ENCODE results near the gene METTL25B. TPM values are rescaled to one million over a fixed set of nuclear protein-coding genes. Genes with fewer than 3 reads are reported as not detected.

METTL25B gene
- total RNA-seq, 1 donor, result 8.3 TPM

DNA sequence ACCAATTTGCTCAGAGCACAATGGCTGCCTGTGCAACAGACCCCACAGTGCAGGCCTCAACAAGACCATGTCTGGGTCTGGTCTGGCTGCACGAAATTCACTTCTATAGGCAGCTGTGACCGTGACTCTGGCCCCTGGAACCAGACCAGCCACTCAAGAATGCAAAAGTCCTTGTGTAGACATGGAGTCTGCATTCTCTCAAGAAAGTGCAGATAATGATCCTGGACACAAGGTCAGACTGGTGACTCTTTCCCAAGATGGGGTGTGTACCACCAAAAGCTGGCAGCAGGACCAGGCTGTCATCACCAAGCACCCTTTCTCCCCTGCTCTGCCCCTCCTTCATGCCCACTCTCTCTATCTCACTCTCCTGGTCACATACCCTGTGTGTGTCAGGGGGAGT lies 7.1 kb upstream of the METTL25B start:
- no peak overlapping the region for H3K4me2 ChIP-seq (ENCODE audit: insufficient read depth, low read length)
- no peaks in the 10 kb centered on the region for H3K9me3 ChIP-seq (ENCODE audit: low read depth, low read length)
- peaks cover 12% of the 10 kb centered on the region for H3K4me1 ChIP-seq (ENCODE audit: insufficient read depth, low read length)
- H2AFZ ChIP-seq (ENCODE audit: low read length), result no peak overlapping the region
- TF ChIP-seq, protein P1, sequence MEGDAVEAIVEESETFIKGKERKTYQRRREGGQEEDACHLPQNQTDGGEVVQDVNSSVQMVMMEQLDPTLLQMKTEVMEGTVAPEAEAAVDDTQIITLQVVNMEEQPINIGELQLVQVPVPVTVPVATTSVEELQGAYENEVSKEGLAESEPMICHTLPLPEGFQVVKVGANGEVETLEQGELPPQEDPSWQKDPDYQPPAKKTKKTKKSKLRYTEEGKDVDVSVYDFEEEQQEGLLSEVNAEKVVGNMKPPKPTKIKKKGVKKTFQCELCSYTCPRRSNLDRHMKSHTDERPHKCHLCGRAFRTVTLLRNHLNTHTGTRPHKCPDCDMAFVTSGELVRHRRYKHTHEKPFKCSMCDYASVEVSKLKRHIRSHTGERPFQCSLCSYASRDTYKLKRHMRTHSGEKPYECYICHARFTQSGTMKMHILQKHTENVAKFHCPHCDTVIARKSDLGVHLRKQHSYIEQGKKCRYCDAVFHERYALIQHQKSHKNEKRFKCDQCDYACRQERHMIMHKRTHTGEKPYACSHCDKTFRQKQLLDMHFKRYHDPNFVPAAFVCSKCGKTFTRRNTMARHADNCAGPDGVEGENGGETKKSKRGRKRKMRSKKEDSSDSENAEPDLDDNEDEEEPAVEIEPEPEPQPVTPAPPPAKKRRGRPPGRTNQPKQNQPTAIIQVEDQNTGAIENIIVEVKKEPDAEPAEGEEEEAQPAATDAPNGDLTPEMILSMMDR (IDR thresholded peaks at IDR 0.05; ENCODE audit: extremely low read depth, low read depth, low read length), result no peak
- H3K79me2 ChIP-seq (ENCODE audit: insufficient read depth, low read length), result peaks cover 40% of the 10 kb centered on the region
- H3K4me3 ChIP-seq (ENCODE audit: insufficient read depth, low read length), result no peak overlapping the region
- peaks cover 33% of the 10 kb centered on the region for H3K36me3 ChIP-seq (ENCODE audit: insufficient read depth, low read length)
- H4K20me1 ChIP-seq (ENCODE audit: insufficient read depth, low read length), result peaks cover 33% of the 10 kb centered on the region
- H3K27ac ChIP-seq (ENCODE audit: low read depth, low read length), result no peak overlapping the region
- no peaks in the 10 kb centered on the region for H3K27me3 ChIP-seq (ENCODE audit: insufficient read depth, low read length)
- no peak for DNase-seq (ENCODE audit: insufficient read length, low spot score, missing footprints)

DNA sequence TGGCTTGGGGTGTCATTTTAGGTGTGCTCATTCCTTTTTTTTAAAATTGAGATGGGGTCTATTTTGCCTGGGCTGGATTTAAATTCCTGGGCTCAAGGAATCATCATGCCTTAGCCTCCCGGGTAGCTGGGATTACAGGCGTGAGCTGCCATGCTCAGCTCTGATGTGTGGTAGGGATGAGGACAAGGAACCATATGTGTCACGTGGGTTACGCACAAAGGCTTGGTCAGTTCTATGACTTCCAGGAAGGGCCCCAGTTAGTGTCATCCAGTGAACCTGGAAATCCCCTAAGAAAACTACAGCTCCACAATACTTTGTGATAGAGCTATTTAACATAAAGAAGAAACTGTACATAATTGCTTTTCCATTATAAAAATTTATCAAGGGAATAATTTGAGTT lies 6.7 kb upstream of the METTL25B start:
- Histone ChIP-seq H3K9me3 (ENCODE audit: low read depth, low read length) (no peaks in the 10 kb centered on the region), H3K4me3 (ENCODE audit: insufficient read depth, low read length) (no peak overlapping the region), H3K36me3 (ENCODE audit: insufficient read depth, low read length) (peaks cover 35% of the 10 kb centered on the region), H3K27ac (ENCODE audit: low read depth, low read length) (no peak overlapping the region), H4K20me1 (ENCODE audit: insufficient read depth, low read length) (peaks cover 37% of the 10 kb centered on the region), H3K4me2 (ENCODE audit: insufficient read depth, low read length) (no peak overlapping the region), H3K79me2 (ENCODE audit: insufficient read depth, low read length) (peaks cover 44% of the 10 kb centered on the region), H2AFZ (ENCODE audit: low read length) (no peak overlapping the region), H3K4me1 (ENCODE audit: insufficient read depth, low read length) (peaks cover 16% of the 10 kb centered on the region), H3K27me3 (ENCODE audit: insufficient read depth, low read length) (no peaks in the 10 kb centered on the region)
- no peak for DNase-seq (ENCODE audit: insufficient read length, low spot score, missing footprints)
- TF ChIP-seq, protein P1 (IDR thresholded peaks at IDR 0.05; ENCODE audit: extremely low read depth, low read depth, low read length), result no peak

DNA sequence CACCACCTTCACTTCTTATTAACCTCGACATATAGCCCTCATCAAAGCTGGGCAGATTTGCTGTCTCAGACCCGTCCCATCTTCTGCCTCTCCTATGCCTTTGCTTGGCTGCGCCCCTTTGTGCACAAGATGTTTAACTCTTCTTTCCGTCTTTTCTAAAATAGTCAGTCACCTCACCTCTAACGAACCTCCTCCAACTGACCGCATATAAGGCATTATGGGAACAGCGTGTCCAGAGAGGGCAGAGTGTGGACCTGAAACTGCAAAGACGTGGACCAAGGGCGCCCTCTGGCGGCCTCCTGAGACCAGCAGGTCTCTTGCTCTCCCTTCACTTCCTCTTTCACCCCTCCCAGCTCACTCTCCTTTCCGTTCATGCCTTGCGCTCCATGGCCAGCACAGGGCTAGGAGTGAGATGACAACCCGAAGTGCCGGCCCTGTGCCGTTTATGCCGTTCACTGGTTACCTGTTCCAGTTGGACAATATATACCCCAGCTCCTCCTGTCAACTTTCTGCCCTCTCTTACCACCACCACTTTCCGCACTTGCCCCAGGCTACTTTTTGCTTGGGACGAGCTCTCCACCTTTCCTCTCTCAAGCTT lies 2.5 kb upstream of the METTL25B start:
- H3K9me3 ChIP-seq (ENCODE audit: low read depth, low read length), result no peaks in the 10 kb centered on the region
- DNase-seq (ENCODE audit: insufficient read length, low spot score, missing footprints), result peak; percentile 97
- H3K4me2 ChIP-seq (ENCODE audit: insufficient read depth, low read length), result peak overlapping the region; percentile 94
- H3K27ac ChIP-seq (ENCODE audit: low read depth, low read length), result peak overlapping the region; percentile 30
- H3K36me3 ChIP-seq (ENCODE audit: insufficient read depth, low read length), result peaks cover 35% of the 10 kb centered on the region
- no peak overlapping the region for H2AFZ ChIP-seq (ENCODE audit: low read length)
- peaks cover 50% of the 10 kb centered on the region for H4K20me1 ChIP-seq (ENCODE audit: insufficient read depth, low read length)
- TF ChIP-seq, protein P1 (IDR thresholded peaks at IDR 0.05; ENCODE audit: extremely low read depth, low read depth, low read length), result peak; percentile 98
- peak overlapping the region; percentile 82 for H3K4me3 ChIP-seq (ENCODE audit: insufficient read depth, low read length)
- H3K4me1 ChIP-seq (ENCODE audit: insufficient read depth, low read length), result peaks cover 38% of the 10 kb centered on the region
- peaks cover 74% of the 10 kb centered on the region for H3K79me2 ChIP-seq (ENCODE audit: insufficient read depth, low read length)
- no peaks in the 10 kb centered on the region for H3K27me3 ChIP-seq (ENCODE audit: insufficient read depth, low read length)

DNA sequence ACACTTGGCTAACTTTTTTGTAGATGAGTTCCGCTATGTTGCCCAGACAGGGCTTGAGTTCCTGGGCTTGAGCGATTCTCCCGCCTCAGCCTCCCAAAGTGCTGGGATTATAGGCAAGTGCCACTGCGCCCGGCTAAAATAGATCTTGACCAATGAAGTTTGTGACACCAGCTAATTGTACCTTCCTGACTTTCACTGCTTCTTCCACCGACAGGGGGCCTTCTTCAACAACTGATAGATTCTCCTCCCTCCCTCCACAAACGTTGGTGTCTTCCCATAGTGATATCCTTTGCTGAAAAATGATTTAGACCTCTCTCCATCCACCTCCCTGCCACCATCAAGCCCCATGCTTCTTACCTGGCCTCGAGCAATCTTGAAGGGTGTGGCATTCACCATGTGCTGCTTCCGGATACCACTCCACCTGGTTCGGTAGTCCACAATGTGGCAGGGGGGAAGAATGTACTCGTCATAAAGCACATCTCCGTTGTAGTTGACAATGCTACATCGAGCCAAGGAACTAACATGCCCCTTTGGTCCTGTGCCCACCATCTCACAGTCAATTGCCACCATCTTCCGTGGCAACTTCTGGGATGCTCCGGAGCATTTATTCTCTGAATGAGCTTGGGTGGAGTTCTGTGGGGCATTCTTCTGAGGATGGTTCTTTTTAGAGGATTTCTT lies 1.6 kb upstream of the METTL25B start:
- peak; percentile 93 for DNase-seq (ENCODE audit: insufficient read length, low spot score, missing footprints)
- peaks cover 38% of the 10 kb centered on the region for H3K4me1 ChIP-seq (ENCODE audit: insufficient read depth, low read length)

More for the DNA sequence above, 1.6 kb upstream of the METTL25B start:
- Histone ChIP-seq H3K79me2 (ENCODE audit: insufficient read depth, low read length) (peaks cover 69% of the 10 kb centered on the region), H3K4me3 (ENCODE audit: insufficient read depth, low read length) (peak overlapping the region; percentile 82), H2AFZ (ENCODE audit: low read length) (no peak overlapping the region), H3K27ac (ENCODE audit: low read depth, low read length) (peak overlapping the region; percentile 100), H3K9me3 (ENCODE audit: low read depth, low read length) (no peaks in the 10 kb centered on the region), H4K20me1 (ENCODE audit: insufficient read depth, low read length) (peaks cover 47% of the 10 kb centered on the region), H3K4me2 (ENCODE audit: insufficient read depth, low read length) (peak overlapping the region; percentile 94), H3K27me3 (ENCODE audit: insufficient read depth, low read length) (no peaks in the 10 kb centered on the region), H3K36me3 (ENCODE audit: insufficient read depth, low read length) (peaks cover 30% of the 10 kb centered on the region)
- TF ChIP-seq, protein P1 (IDR thresholded peaks at IDR 0.05; ENCODE audit: extremely low read depth, low read depth, low read length), result peak; percentile 69

All from osteoblast (primary cell).